HEK293T (cell line): ENCODE results near the gene KRT75.

ENCODE experiments used
- ARNT ChIP-seq: fragments of 450-650 bp; IDR thresholded peaks from 2 replicates; pipeline ENCODE4 v1.6.1; 2017; ENCODE audit warnings: mild to moderate bottlenecking
- BHLHE40 ChIP-seq: fragments of 450-650 bp; IDR thresholded peaks from 2 replicates; pipeline ENCODE4 v1.6.1; 2016; ENCODE audit warnings: mild to moderate bottlenecking, moderate library complexity, borderline replicate concordance
- ELF4 ChIP-seq: fragments of 450-650 bp; IDR thresholded peaks from 2 replicates; pipeline ENCODE4 v1.6.1; 2017; ENCODE audit warnings: antibody characterized with exemption
- FOXK2 ChIP-seq: fragments of 450-650 bp; IDR thresholded peaks from 2 replicates; pipeline ENCODE4 v1.6.1; 2016; ENCODE audit warnings: mild to moderate bottlenecking
- NFRKB ChIP-seq: fragments of 450-650 bp; IDR thresholded peaks from 2 replicates; pipeline ENCODE4 v1.6.1; 2016; ENCODE audit warnings: mild to moderate bottlenecking, moderate library complexity
- PKNOX1 ChIP-seq: fragments of 450-650 bp; IDR thresholded peaks from 2 replicates; pipeline ENCODE4 v1.6.1; 2016
- SP1 ChIP-seq: fragments of 450-650 bp; IDR thresholded peaks from 2 replicates; pipeline ENCODE4 v1.6.1; 2017
- TARDBP ChIP-seq: fragments of 450-650 bp; IDR thresholded peaks from 2 replicates; pipeline ENCODE4 v1.6.1; 2016

- TF ChIP-seq NFRKB (no peak), SP1 (no peak), PKNOX1 (no peak), TARDBP (no peak), FOXK2 (no peak), ELF4 (no peak), ARNT (no peak), BHLHE40 (no peak)
Observed at GRCh38 chr12:52423035-52423434, 11.1 kb downstream of the KRT75 start.
